ENCODE measurements around the gene ASB1. TPM values are rescaled to one million over a fixed set of nuclear protein-coding genes. Genes with fewer than 3 reads are reported as not detected.

The ASB1 gene
- polyA plus RNA-seq: 30.1 TPM

GRCh38 chr2:238426568-238427434 is at the start of gene ASB1:
TSS of gene ASB1 (plus strand) at chr2:238426927. CDS start at chr2:238427071, 144 bp downstream.
- Mint-ChIP-seq H3K9me3 (peaks cover 0 to 4% (median 0%) of the 10 kb centered on the region in 3 donors), H3K27ac (peak within 1 kb of the TSS; percentile 82 to 94 (median 90)), H3K4me3 (peak within 1 kb of the TSS; percentile 89 to 96 (median 94)), H3K4me1 (peaks cover 25 to 31% (median 30%) of the 10 kb centered on the region in 3 donors), H3K27me3 (no peaks in the 10 kb centered on the region), H3K36me3 (peaks cover 11% of the 10 kb centered on the region)

- H3K27ac Mint-ChIP-seq: no peak overlapping the region
- no peaks in the 10 kb centered on the region for H3K27me3 Mint-ChIP-seq
- no peaks in the 10 kb centered on the region for H3K9me3 Mint-ChIP-seq
- H3K4me1 Mint-ChIP-seq: peaks cover under 1 to 12% (median 8%) of the 10 kb centered on the region in 3 donors
- peak overlapping the region in 1 of 4 donors; percentile 8 for H3K4me3 Mint-ChIP-seq
- peaks cover 15% of the 10 kb centered on the region for H3K36me3 Mint-ChIP-seq
Observed at GRCh38 chr2:238378230-238379095, 48.3 kb upstream of the ASB1 start.

GRCh38 chr2:238379096-238379810 is 47.5 kb upstream of the ASB1 start:
- H3K27ac Mint-ChIP-seq: no peak overlapping the region
- no peaks in the 10 kb centered on the region for H3K9me3 Mint-ChIP-seq
- H3K36me3 Mint-ChIP-seq: peaks cover 15% of the 10 kb centered on the region
- H3K4me3 Mint-ChIP-seq: peak overlapping the region in 2 of 4 donors; percentile 78 to 87
- H3K4me1 Mint-ChIP-seq: peaks cover 7 to 18% (median 8%) of the 10 kb centered on the region in 3 donors
- no peaks in the 10 kb centered on the region for H3K27me3 Mint-ChIP-seq

- Mint-ChIP-seq H3K27me3 (no peaks in the 10 kb centered on the region), H3K4me3 (no peak overlapping the region), H3K9me3 (no peaks in the 10 kb centered on the region), H3K4me1 (peaks cover 7 to 18% (median 8%) of the 10 kb centered on the region in 3 donors), H3K27ac (peak overlapping the region in 1 of 3 donors; percentile 27), H3K36me3 (peaks cover 12% of the 10 kb centered on the region)
Observed at GRCh38 chr2:238380336-238380735, 46.4 kb upstream of the ASB1 start.

- Mint-ChIP-seq H3K27me3 (no peaks in the 10 kb centered on the region), H3K4me3 (no peak overlapping the region), H3K36me3 (peaks cover 12% of the 10 kb centered on the region), H3K9me3 (no peaks in the 10 kb centered on the region), H3K27ac (no peak overlapping the region), H3K4me1 (peaks cover 7 to 18% (median 8%) of the 10 kb centered on the region in 3 donors)
Observed at GRCh38 chr2:238380785-238381184, 45.9 kb upstream of the ASB1 start.

GRCh38 chr2:238381341-238382115 is 45.2 kb upstream of the ASB1 start:
- Mint-ChIP-seq H3K36me3 (peaks cover 12% of the 10 kb centered on the region), H3K9me3 (no peaks in the 10 kb centered on the region), H3K27me3 (no peaks in the 10 kb centered on the region), H3K27ac (no peak overlapping the region), H3K4me3 (peak overlapping the region in 1 of 4 donors; percentile 56), H3K4me1 (peaks cover 7 to 18% (median 8%) of the 10 kb centered on the region in 3 donors)

- Mint-ChIP-seq H3K27ac (no peak overlapping the region), H3K27me3 (no peaks in the 10 kb centered on the region), H3K4me1 (peaks cover 3 to 13% (median 7%) of the 10 kb centered on the region in 3 donors), H3K4me3 (no peak overlapping the region), H3K36me3 (peaks cover 12% of the 10 kb centered on the region), H3K9me3 (no peaks in the 10 kb centered on the region)
Observed at GRCh38 chr2:238382381-238382781, 44.3 kb upstream of the ASB1 start.

- Mint-ChIP-seq H3K4me1 (peaks cover 3 to 11% (median 7%) of the 10 kb centered on the region in 3 donors), H3K27me3 (no peaks in the 10 kb centered on the region), H3K27ac (no peak overlapping the region), H3K4me3 (no peak overlapping the region), H3K36me3 (peaks cover 14% of the 10 kb centered on the region), H3K9me3 (no peaks in the 10 kb centered on the region)
Observed at GRCh38 chr2:238383135-238383534, 43.6 kb upstream of the ASB1 start.

- no peak overlapping the region for H3K4me3 Mint-ChIP-seq
- H3K27ac Mint-ChIP-seq: peak overlapping the region in 1 of 3 donors; percentile 54
- H3K36me3 Mint-ChIP-seq: peaks cover 14% of the 10 kb centered on the region
- peaks cover 3 to 11% (median 7%) of the 10 kb centered on the region in 3 donors for H3K4me1 Mint-ChIP-seq
- no peaks in the 10 kb centered on the region for H3K9me3 Mint-ChIP-seq
- H3K27me3 Mint-ChIP-seq: no peaks in the 10 kb centered on the region
Observed at GRCh38 chr2:238383743-238384380, 42.9 kb upstream of the ASB1 start.

- peaks cover 12% of the 10 kb centered on the region for H3K36me3 Mint-ChIP-seq
- H3K27me3 Mint-ChIP-seq: no peaks in the 10 kb centered on the region
- H3K9me3 Mint-ChIP-seq: no peaks in the 10 kb centered on the region
- H3K4me3 Mint-ChIP-seq: no peak overlapping the region
- no peak overlapping the region for H3K27ac Mint-ChIP-seq
- H3K4me1 Mint-ChIP-seq: peaks cover 0 to 7% (median 6%) of the 10 kb centered on the region in 3 donors
Observed at GRCh38 chr2:238387332-238387731, 39.4 kb upstream of the ASB1 start.

GRCh38 chr2:238388794-238389193 is 37.9 kb upstream of the ASB1 start:
- H3K9me3 Mint-ChIP-seq: no peaks in the 10 kb centered on the region
- peaks cover 10% of the 10 kb centered on the region for H3K36me3 Mint-ChIP-seq

GRCh38 chr2:238389988-238390589 is 36.6 kb upstream of the ASB1 start:
- Mint-ChIP-seq H3K4me1 (no peaks in the 10 kb centered on the region), H3K4me3 (no peak overlapping the region), H3K36me3 (peaks cover 16% of the 10 kb centered on the region), H3K9me3 (no peaks in the 10 kb centered on the region), H3K27me3 (no peaks in the 10 kb centered on the region), H3K27ac (peak overlapping the region in 1 of 3 donors; percentile 16)

More at GRCh38 chr2:238388794-238389193, 37.9 kb upstream of the ASB1 start:
- Mint-ChIP-seq H3K4me3 (no peak overlapping the region), H3K27me3 (no peaks in the 10 kb centered on the region), H3K4me1 (peaks cover 0 to 4% (median 3%) of the 10 kb centered on the region in 3 donors), H3K27ac (no peak overlapping the region)

GRCh38 chr2:238391042-238391689 is 35.6 kb upstream of the ASB1 start:
- no peaks in the 10 kb centered on the region for H3K4me1 Mint-ChIP-seq
- H3K27me3 Mint-ChIP-seq: no peaks in the 10 kb centered on the region
- H3K4me3 Mint-ChIP-seq: no peak overlapping the region
- H3K9me3 Mint-ChIP-seq: no peaks in the 10 kb centered on the region
- H3K36me3 Mint-ChIP-seq: peaks cover 16% of the 10 kb centered on the region
- no peak overlapping the region for H3K27ac Mint-ChIP-seq

Data from IgD-negative memory B cell (primary cell).